ENCODE data around the gene CALR. TPM values are rescaled to one million over a fixed set of nuclear protein-coding genes. Genes with fewer than 3 reads are reported as not detected.
A peak's percentile ranks its signal among the peaks of the same experiment; 100 is the strongest.

CALR gene
- polyA plus RNA-seq, 1 of the 3 experiments (the other 2 are of a cell fraction): 1,334 TPM

- Histone ChIP-seq H3K4me2 (peak overlapping the region; percentile 96), H3K27me3 (ENCODE audit: insufficient read depth) (no peaks in the 10 kb centered on the region), H4K20me1 (ENCODE audit: insufficient read depth) (peaks cover 5% of the 10 kb centered on the region; the same call in 1 of the 2 replicates), H3K9me2 (no peaks in the 10 kb centered on the region), H2AFZ (ENCODE audit: low read depth) (no peak overlapping the region), H3F3A (replicated peaks; ENCODE audit: insufficient read depth) (peaks cover 72% of the 10 kb centered on the region), H3K27ac (ENCODE audit: low read depth in 2 of 2, low read length in 1 of 2) (peak overlapping the region; percentile 93 to 97), H3K9ac (peak overlapping the region; percentile 60; the same call in 1 of the 2 replicates), H3K4me3 (ENCODE audit: low read depth in 2 of 2, low read length in 1 of 2) (no peak overlapping the region), H3K9me3 (no peaks in the 10 kb centered on the region), H3K79me2 (ENCODE audit: insufficient read depth) (peaks cover 68% of the 10 kb centered on the region), H3K4me1 (ENCODE audit: control insufficient read depth in 1 of 2, insufficient read depth in 2 of 2, low read depth in 1 of 2, low read length in 1 of 2) (peaks cover 32 to 39% of the 10 kb centered on the region in 2 experiments), H3K36me3 (replicated peaks in 1 of 2; ENCODE audit: control insufficient read depth in 1 of 2, insufficient read depth in 2 of 2, low read length in 1 of 2) (peaks cover 19 to 36% of the 10 kb centered on the region in 2 experiments)
- 38% methylated on average over 8 of the region's 11 CpGs for WGBS (ENCODE audit: low lambda C conversion rate)
- ChIA-PET POLR2A (interaction anchor here (0.7 to 1.5 kb wide), 7 partner anchors 9 to 195 kb away, joined by 3 to 8 read pairs (median 3); partner anchors contain the start of genes CALR and DAND5), CTCF (interaction anchor here (0.7 to 5.6 kb wide), 9 partner anchors 10 to 176 kb away, joined by 3 to 55 read pairs (median 3); no protein-coding TSS in a partner anchor)
- peak; percentile 79 for DNase-seq
- peak; percentile 54 for TF ChIP-seq TCF12 (IDR thresholded peaks at IDR 0.05)
- no peak for TF ChIP-seq ELF1 (IDR thresholded peaks at IDR 0.05)
- TF ChIP-seq TEAD4 (IDR thresholded peaks at IDR 0.05; ENCODE audit: borderline replicate concordance, insufficient read depth): no peak
- no peak for TF ChIP-seq MEF2A (IDR thresholded peaks at IDR 0.05; ENCODE audit: borderline replicate concordance, low read depth)
- TF ChIP-seq GATA2 (CRISPR knock-in tag; IDR thresholded peaks at IDR 0.05): no peak
- no peak for TF ChIP-seq GABPA (IDR thresholded peaks at IDR 0.05; ENCODE audit: low read depth)
- TF ChIP-seq MXI1 (IDR thresholded peaks at IDR 0.05; ENCODE audit: low read depth, low read length): no peak
- peak; percentile 70 for TF ChIP-seq NFIC (IDR thresholded peaks at IDR 0.05; ENCODE audit: borderline replicate concordance)
- TF ChIP-seq RCOR1 (IDR thresholded peaks at IDR 0.05; ENCODE audit: low read length): peak; percentile 49; the same call in 1 of the 2 replicates
- TF ChIP-seq FOXM1 (IDR thresholded peaks at IDR 0.05; ENCODE audit: low read depth): no peak
- TF ChIP-seq NRF1 (IDR thresholded peaks at IDR 0.05; ENCODE audit: low read depth, low read length): no peak
- TF ChIP-seq MAX (IDR thresholded peaks at IDR 0.05; ENCODE audit: low read depth): no peak
- TF ChIP-seq JUND (IDR thresholded peaks at IDR 0.05): no peak
- no peak for TF ChIP-seq YY1 (IDR thresholded peaks at IDR 0.05; ENCODE audit: low read depth)
- no peak for TF ChIP-seq RFX5 (IDR thresholded peaks at IDR 0.05; ENCODE audit: low read length)
- TF ChIP-seq IRF3 (IDR thresholded peaks at IDR 0.05; ENCODE audit: low read depth, low read length): no peak
- no peak for TF ChIP-seq USF1 (IDR thresholded peaks at IDR 0.05; ENCODE audit: borderline replicate concordance, low read depth)
- TF ChIP-seq CHD2 (IDR thresholded peaks at IDR 0.05; ENCODE audit: low read length, partially characterized antibody): no peak
- 0 out of 2 replicates have a peak, but pooled peaks have one; percentile 1 for TF ChIP-seq PBX3 (IDR thresholded peaks at IDR 0.05)
- TF ChIP-seq RXRA (IDR thresholded peaks at IDR 0.05; ENCODE audit: borderline replicate concordance, low read depth): no peak
- TF ChIP-seq FOXJ3 (CRISPR knock-in tag; IDR thresholded peaks at IDR 0.05): no peak
- no peak; the same call in none of the 2 replicates for TF ChIP-seq POLR2AphosphoS5 (IDR thresholded peaks at IDR 0.05; ENCODE audit: low read depth, low read length)
- no peak for TF ChIP-seq TAF1 (IDR thresholded peaks at IDR 0.05; ENCODE audit: borderline replicate concordance, low read depth, low read length)
- TF ChIP-seq CTCF (IDR thresholded peaks at IDR 0.05): no peak
- TF ChIP-seq ZBTB33 (IDR thresholded peaks at IDR 0.05; ENCODE audit: borderline replicate concordance, low read depth): no peak
- no peak for TF ChIP-seq RAD21 (IDR thresholded peaks at IDR 0.05; ENCODE audit: low read length)
- no peak for TF ChIP-seq FOSL2 (IDR thresholded peaks at IDR 0.05; ENCODE audit: borderline replicate concordance, low read depth)
Measured at GRCh38 chr19:12953138-12953798, 14.9 kb downstream of the CALR start.

Data from SK-N-SH (cell line).